Measurements from ENCODE around the gene SLF1.

SLF1 gene

DNA sequence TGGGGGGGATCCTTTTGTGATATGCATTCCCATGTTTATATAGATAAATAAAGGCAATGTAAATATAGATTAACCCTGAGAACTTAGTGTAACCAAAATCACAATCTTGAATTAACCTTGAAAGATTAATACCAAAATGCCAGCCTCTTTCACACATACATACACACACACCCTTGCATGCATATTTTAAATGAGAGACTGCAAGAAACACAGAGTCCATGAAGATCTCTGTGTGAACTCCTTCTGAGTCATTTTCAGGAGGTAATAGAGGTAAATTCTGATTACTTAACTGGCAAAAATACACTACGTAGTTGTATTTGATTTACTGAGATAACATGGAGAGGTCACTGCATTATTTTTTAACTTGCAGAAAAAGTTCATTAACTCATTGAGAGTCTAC is 118.0 kb downstream of the SLF1 start:
- Histone ChIP-seq H3K36me3 (ENCODE audit: insufficient read depth, low read length) (no peaks in the 10 kb centered on the region), H3K4me1 (ENCODE audit: insufficient read depth, low read length, poor library complexity, severe bottlenecking) (no peaks in the 10 kb centered on the region), H3K4me3 (ENCODE audit: low read length, poor library complexity, severe bottlenecking) (no peak overlapping the region), H3K9ac (ENCODE audit: low read depth, low read length, poor library complexity, severe bottlenecking) (no peak overlapping the region), H4K20me1 (ENCODE audit: insufficient read depth, low read length, poor library complexity, severe bottlenecking) (no peaks in the 10 kb centered on the region), H3F3A (ENCODE audit: low read depth) (no peaks in the 10 kb centered on the region), H3K9me2 (replicated peaks; ENCODE audit: low read depth, low read length) (no peaks in the 10 kb centered on the region), H3K9me3 (ENCODE audit: insufficient read depth, low read depth, low read length) (no peaks in the 10 kb centered on the region), H3K79me2 (ENCODE audit: insufficient read depth, low read length) (no peaks in the 10 kb centered on the region), H3K4me2 (ENCODE audit: low read depth, low read length, poor library complexity, severe bottlenecking) (no peak overlapping the region), H3K27me3 (ENCODE audit: insufficient read depth, low read length, poor library complexity, severe bottlenecking) (no peaks in the 10 kb centered on the region), H2AFZ (ENCODE audit: low read length) (no peak overlapping the region)
- TF ChIP-seq EZH2phosphoT487 (IDR thresholded peaks at IDR 0.05; ENCODE audit: borderline replicate concordance) = no peak
- TF ChIP-seq, protein P1, sequence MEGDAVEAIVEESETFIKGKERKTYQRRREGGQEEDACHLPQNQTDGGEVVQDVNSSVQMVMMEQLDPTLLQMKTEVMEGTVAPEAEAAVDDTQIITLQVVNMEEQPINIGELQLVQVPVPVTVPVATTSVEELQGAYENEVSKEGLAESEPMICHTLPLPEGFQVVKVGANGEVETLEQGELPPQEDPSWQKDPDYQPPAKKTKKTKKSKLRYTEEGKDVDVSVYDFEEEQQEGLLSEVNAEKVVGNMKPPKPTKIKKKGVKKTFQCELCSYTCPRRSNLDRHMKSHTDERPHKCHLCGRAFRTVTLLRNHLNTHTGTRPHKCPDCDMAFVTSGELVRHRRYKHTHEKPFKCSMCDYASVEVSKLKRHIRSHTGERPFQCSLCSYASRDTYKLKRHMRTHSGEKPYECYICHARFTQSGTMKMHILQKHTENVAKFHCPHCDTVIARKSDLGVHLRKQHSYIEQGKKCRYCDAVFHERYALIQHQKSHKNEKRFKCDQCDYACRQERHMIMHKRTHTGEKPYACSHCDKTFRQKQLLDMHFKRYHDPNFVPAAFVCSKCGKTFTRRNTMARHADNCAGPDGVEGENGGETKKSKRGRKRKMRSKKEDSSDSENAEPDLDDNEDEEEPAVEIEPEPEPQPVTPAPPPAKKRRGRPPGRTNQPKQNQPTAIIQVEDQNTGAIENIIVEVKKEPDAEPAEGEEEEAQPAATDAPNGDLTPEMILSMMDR (conservative IDR thresholded peaks at IDR 0.05; ENCODE audit: low read length) = no peak

DNA sequence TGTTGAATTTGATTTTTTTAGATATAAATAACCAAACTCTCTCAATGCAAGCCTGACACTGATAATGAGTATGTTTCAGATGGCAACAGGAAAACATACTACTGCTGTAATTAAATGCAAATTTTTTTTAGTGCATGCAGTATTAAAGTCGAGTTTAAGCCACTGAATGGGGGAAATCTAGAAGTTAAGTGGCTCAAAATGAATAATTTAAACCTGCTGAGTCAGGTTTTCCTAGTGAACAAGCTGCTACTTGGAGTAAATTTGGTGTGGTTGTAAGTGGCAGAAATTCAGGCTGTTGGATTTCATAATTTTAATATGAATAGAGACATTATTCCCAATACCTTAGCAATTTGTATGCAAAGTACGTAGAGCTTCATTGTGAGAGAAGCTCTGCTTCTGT is 121.8 kb downstream of the SLF1 start:
- H3K4me3 ChIP-seq (ENCODE audit: low read length, poor library complexity, severe bottlenecking) = no peak overlapping the region
- no peak for TF ChIP-seq EZH2phosphoT487 (IDR thresholded peaks at IDR 0.05; ENCODE audit: borderline replicate concordance)
- TF ChIP-seq, protein P1 (conservative IDR thresholded peaks at IDR 0.05; ENCODE audit: low read length) = no peak
- H3K4me2 ChIP-seq (ENCODE audit: low read depth, low read length, poor library complexity, severe bottlenecking) = no peak overlapping the region
- H3K9me2 ChIP-seq (replicated peaks; ENCODE audit: low read depth, low read length) = no peaks in the 10 kb centered on the region
- no peaks in the 10 kb centered on the region for H3K4me1 ChIP-seq (ENCODE audit: insufficient read depth, low read length, poor library complexity, severe bottlenecking)
- no peaks in the 10 kb centered on the region for H3K9me3 ChIP-seq (ENCODE audit: insufficient read depth, low read depth, low read length)
- H3K36me3 ChIP-seq (ENCODE audit: insufficient read depth, low read length) = no peaks in the 10 kb centered on the region
- no peaks in the 10 kb centered on the region for H3K27me3 ChIP-seq (ENCODE audit: insufficient read depth, low read length, poor library complexity, severe bottlenecking)
- H3K9ac ChIP-seq (ENCODE audit: low read depth, low read length, poor library complexity, severe bottlenecking) = no peak overlapping the region
- H4K20me1 ChIP-seq (ENCODE audit: insufficient read depth, low read length, poor library complexity, severe bottlenecking) = no peaks in the 10 kb centered on the region
- H3F3A ChIP-seq (ENCODE audit: low read depth) = no peaks in the 10 kb centered on the region
- no peak overlapping the region for H2AFZ ChIP-seq (ENCODE audit: low read length)
- no peaks in the 10 kb centered on the region for H3K79me2 ChIP-seq (ENCODE audit: insufficient read depth, low read length)

DNA sequence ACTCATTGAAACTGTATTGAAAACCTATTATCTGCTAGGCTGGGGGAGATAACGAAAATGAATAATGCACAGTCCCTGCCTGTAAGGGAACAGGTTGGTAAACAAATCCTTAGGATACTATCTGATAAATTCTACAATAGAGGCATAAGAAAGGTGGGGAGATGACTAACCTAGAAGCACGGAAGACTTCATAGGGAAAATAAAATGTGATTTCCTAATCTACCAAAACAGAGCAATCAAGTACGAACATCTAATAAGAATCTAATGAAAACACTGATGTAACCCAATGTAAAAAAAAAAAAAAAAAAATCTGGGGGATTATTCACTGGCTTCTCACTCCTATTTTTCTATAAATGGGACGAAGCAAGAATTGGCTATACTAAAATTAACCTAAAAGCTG is 124.4 kb downstream of the SLF1 start:
- Histone ChIP-seq H3K9ac (ENCODE audit: low read depth, low read length, poor library complexity, severe bottlenecking) (no peak overlapping the region), H3K4me1 (ENCODE audit: insufficient read depth, low read length, poor library complexity, severe bottlenecking) (peaks cover 1% of the 10 kb centered on the region), H3K4me3 (ENCODE audit: low read length, poor library complexity, severe bottlenecking) (no peak overlapping the region), H3K9me2 (replicated peaks; ENCODE audit: low read depth, low read length) (no peaks in the 10 kb centered on the region), H3K79me2 (ENCODE audit: insufficient read depth, low read length) (no peaks in the 10 kb centered on the region), H2AFZ (ENCODE audit: low read length) (no peak overlapping the region), H3K9me3 (ENCODE audit: insufficient read depth, low read depth, low read length) (no peaks in the 10 kb centered on the region), H3K36me3 (ENCODE audit: insufficient read depth, low read length) (no peaks in the 10 kb centered on the region), H4K20me1 (ENCODE audit: insufficient read depth, low read length, poor library complexity, severe bottlenecking) (no peaks in the 10 kb centered on the region), H3F3A (ENCODE audit: low read depth) (no peaks in the 10 kb centered on the region), H3K4me2 (ENCODE audit: low read depth, low read length, poor library complexity, severe bottlenecking) (no peak overlapping the region), H3K27me3 (ENCODE audit: insufficient read depth, low read length, poor library complexity, severe bottlenecking) (no peaks in the 10 kb centered on the region)
- TF ChIP-seq, protein P1 (conservative IDR thresholded peaks at IDR 0.05; ENCODE audit: low read length) = no peak
- no peak for TF ChIP-seq EZH2phosphoT487 (IDR thresholded peaks at IDR 0.05; ENCODE audit: borderline replicate concordance)
